GM06990 (cell line): ENCODE measurements around the gene RNF168.
A peak's percentile ranks its signal among the peaks of the same experiment; 100 is the strongest.

Experiments used
- DNase-seq: peaks from one replicate; pipeline ENCODE4 v3.0.0-alpha.2; 2011; ENCODE audit not compliant: insufficient read length; ENCODE audit errors: extremely low read depth
- H3K27me3 ChIP-seq: replicated peaks from 2 replicates; pipeline ENCODE4 v1.6.0; 2011; ENCODE audit warnings: low read length; ENCODE audit not compliant: control insufficient read depth, insufficient read depth
- H3K36me3 ChIP-seq: 2 replicates; pipeline ENCODE4 v1.5.1; 2011; ENCODE audit warnings: low read length; ENCODE audit not compliant: control insufficient read depth, insufficient read depth
- H3K4me3 ChIP-seq: replicated peaks from 2 replicates; pipeline ENCODE4 v1.5.1; 2011; ENCODE audit warnings: low read depth, mild to moderate bottlenecking, control low read depth, low read length
- TF ChIP-seq, protein P1 (sequence below): IDR thresholded peaks from 2 replicates; pipeline ENCODE4 v1.5.1; 2011; ENCODE audit warnings: low read length, control low read depth, mild to moderate bottlenecking, inconsistent platforms; ENCODE audit not compliant: insufficient read depth, poor library complexity, severe bottlenecking

The RNF168 gene

DNA sequence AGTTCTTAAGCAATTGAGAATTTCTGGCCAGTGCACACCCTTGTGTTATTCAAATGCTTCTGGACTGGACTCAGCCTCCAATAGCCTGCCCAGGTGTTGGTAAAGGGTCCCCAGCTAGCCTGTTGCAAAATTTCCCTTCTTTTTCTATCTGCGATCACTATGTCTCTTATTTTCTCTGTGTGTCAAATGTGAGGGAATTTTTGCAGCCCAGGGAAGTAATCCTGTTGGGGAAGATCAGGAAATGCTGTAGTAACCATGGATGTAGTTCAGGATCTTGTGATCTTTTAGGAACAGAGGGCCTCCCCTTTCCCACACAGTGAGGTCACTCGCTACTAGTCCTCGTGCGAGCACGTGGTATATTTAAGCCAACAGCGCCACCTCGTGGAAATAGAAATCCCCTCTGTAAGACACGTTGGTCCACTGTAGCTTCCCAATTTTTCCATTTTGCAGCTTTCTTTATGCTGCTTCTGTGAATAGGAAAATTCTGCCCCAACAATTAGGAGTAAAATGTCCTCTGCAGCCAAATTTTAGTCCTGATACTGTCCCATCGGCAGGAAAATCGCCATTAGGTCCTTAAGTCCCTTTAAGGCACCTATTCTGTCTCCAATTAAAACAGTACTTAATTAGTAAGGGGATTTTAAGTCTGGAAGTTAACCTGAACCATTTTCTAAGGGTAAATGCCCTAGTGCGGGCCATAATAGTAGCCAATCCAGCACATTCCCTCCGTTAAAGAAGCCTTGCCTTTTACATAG is 15.6 kb upstream of the RNF168 start:
- no peak overlapping the region for H3K4me3 ChIP-seq
- no peaks in the 10 kb centered on the region for H3K36me3 ChIP-seq
- no peaks in the 10 kb centered on the region for H3K27me3 ChIP-seq
- no peak for DNase-seq
- TF ChIP-seq, protein P1, sequence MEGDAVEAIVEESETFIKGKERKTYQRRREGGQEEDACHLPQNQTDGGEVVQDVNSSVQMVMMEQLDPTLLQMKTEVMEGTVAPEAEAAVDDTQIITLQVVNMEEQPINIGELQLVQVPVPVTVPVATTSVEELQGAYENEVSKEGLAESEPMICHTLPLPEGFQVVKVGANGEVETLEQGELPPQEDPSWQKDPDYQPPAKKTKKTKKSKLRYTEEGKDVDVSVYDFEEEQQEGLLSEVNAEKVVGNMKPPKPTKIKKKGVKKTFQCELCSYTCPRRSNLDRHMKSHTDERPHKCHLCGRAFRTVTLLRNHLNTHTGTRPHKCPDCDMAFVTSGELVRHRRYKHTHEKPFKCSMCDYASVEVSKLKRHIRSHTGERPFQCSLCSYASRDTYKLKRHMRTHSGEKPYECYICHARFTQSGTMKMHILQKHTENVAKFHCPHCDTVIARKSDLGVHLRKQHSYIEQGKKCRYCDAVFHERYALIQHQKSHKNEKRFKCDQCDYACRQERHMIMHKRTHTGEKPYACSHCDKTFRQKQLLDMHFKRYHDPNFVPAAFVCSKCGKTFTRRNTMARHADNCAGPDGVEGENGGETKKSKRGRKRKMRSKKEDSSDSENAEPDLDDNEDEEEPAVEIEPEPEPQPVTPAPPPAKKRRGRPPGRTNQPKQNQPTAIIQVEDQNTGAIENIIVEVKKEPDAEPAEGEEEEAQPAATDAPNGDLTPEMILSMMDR, result peak; percentile 35

DNA sequence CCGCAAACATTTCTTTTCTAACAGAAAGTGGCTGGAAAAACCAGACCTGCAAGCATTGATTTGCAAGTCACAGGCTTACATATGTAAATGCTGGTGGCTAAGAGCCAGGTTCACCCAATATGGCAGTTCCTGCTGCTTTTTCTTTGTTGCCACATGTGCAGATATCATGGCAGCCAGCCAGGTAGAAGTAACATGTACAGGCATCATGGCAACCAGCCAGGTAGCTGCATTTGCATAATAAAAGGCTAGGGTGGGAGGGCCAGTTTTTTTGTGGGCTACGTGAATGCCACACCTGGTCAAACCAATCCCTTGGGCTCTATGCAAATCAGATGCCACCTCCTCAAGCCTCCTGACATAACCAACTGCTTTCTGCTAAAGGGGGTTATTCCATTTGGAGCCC is 14.4 kb upstream of the RNF168 start:
- Histone ChIP-seq H3K4me3 (no peak overlapping the region), H3K27me3 (no peaks in the 10 kb centered on the region), H3K36me3 (no peaks in the 10 kb centered on the region)
- TF ChIP-seq, protein P1, result no peak
- DNase-seq, result no peak

DNA sequence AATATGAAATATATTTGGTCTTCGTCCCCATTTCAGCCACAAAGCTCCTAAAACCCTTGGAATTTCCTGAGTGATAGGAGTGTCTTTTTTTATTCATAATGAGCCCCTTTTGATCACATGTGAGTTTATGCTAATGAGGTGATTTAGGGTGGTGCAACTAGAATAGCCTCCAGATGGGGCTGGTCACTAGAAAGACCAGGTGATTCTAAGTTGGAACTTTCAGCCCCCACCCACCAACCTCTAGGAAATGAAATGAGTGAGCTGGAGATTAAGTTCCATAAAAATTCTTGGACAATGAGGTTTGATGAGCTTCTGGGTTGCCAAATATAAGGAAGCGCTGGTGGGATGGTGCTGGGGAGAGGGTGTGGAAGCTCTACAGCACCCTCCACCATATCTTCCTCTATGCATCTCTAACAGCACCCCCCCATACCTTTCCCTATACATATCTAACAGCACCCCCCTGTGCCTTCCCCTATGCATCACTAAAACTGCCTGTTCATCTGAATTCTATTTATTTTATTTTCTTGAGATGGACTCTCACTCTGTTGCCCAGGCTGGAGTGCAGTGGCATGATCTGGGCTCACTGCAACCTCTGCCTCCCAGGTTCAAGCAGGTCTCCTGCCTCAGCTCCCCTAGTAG is 13.7 kb upstream of the RNF168 start:
- TF ChIP-seq, protein P1, result no peak
- no peak for DNase-seq

GRCh38 chr3:196514913-196515621 is 11.5 kb upstream of the RNF168 start, which contains the start of gene SMCO1:
SMCO1 (minus strand) TSS chr3:196515346; CDS start chr3:196515209, 137 bp downstream.
- H3K4me3 ChIP-seq, result no peak within 1 kb of the TSS
- TF ChIP-seq, protein P1, result no peak
- H3K27me3 ChIP-seq, result no peaks in the 10 kb centered on the region
- DNase-seq, result no peak
- H3K36me3 ChIP-seq, result no peaks in the 10 kb centered on the region

More for the DNA sequence above, 13.7 kb upstream of the RNF168 start:
- H3K36me3 ChIP-seq, result no peaks in the 10 kb centered on the region
- H3K4me3 ChIP-seq, result no peak overlapping the region
- H3K27me3 ChIP-seq, result no peaks in the 10 kb centered on the region

DNA sequence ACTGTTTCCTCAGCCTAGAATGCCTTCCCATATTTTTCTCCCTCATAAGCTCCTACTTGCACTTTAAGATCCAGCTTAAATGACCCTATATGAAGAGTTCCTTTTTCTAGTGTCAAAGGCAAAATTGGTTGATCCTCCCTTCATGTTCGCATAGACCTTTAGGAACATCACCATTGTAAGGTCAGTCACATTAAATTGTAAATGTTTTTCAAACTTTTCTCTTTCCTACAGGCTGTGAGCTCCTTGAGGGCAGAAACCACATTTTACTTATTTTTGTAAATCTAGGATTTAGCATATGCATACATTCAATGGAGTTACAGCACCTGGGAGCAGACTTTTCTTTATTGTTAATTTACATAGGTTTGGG is 10.8 kb upstream of the RNF168 start:
- TF ChIP-seq, protein P1, result no peak
- DNase-seq, result no peak
- H3K4me3 ChIP-seq, result no peak overlapping the region
- H3K27me3 ChIP-seq, result no peaks in the 10 kb centered on the region
- no peaks in the 10 kb centered on the region for H3K36me3 ChIP-seq
